IMR-90 (cell line): ENCODE results near the gene FSIP1. TPM values are rescaled to one million over a fixed set of nuclear protein-coding genes. Genes with fewer than 3 reads are reported as not detected.

Experiments
- ATAC-seq: fragments of 200-7000 bp; cut with Tn5 transposase; 2 replicates; pipeline ENCODE4 v1.9.1; 2020; ENCODE audit warnings: low read depth, mild to moderate bottlenecking, moderate library complexity
- BruUV-seq: library from RNA; stranded (reverse); fragments of 400-500 nt; replicated peaks from 2 replicates; lab custom pipeline; 2021; lab: Mats Ljungman, UMichigan
- CTCF ChIA-PET: fragments of 300-600 bp; formaldehyde crosslinking; extraction: SDS; loops from one replicate; lab custom pipeline; 2021; ENCODE audit warnings: antibody characterized with exemption; lab: Yijun Ruan, JAX
- POLR2A ChIA-PET: fragments of 300-600 bp; sonication (Branson Sonifier 250); formaldehyde crosslinking; loops from one replicate; lab custom pipeline; 2022; ENCODE audit warnings: antibody characterized with exemption; ENCODE audit not compliant: unreplicated experiment; lab: Charles Lee
- DNase-seq: peaks from one replicate; pipeline ENCODE4 v3.0.0; 2013
- H2AFZ ChIP-seq: replicated peaks from 2 replicates; pipeline ENCODE3; 2013; ENCODE audit warnings: low read length, mild to moderate bottlenecking; ENCODE audit not compliant: poor library complexity
- H2AK5ac ChIP-seq: 2 replicates; pipeline ENCODE4 v1.6.1; 2013; ENCODE audit warnings: low read depth, low read length, inconsistent platforms
- H2AK9ac ChIP-seq: replicated peaks from 2 replicates; pipeline ENCODE3; 2013; ENCODE audit warnings: mild to moderate bottlenecking, low read depth, low read length, moderate library complexity; ENCODE audit not compliant: poor library complexity
- H2BK120ac ChIP-seq: 2 replicates; pipeline ENCODE4 v1.6.1; 2013; ENCODE audit warnings: low read depth, low read length, inconsistent platforms
- H2BK15ac ChIP-seq: 3 replicates; pipeline ENCODE4 v1.6.1; 2013; ENCODE audit warnings: low read depth, low read length, inconsistent platforms
- H2BK20ac ChIP-seq: 2 replicates; pipeline ENCODE4 v1.6.1; 2013; ENCODE audit warnings: low read depth, mild to moderate bottlenecking, inconsistent platforms, low read length, moderate library complexity
- H2BK5ac ChIP-seq: 2 replicates; pipeline ENCODE4 v1.6.1; 2013; ENCODE audit warnings: mild to moderate bottlenecking, low read depth, low read length, inconsistent platforms; ENCODE audit not compliant: poor library complexity, severe bottlenecking
- H3K14ac ChIP-seq: replicated peaks from 2 replicates; pipeline ENCODE4 v1.6.1; 2013; ENCODE audit warnings: low read depth, low read length, inconsistent platforms
- H3K18ac ChIP-seq: 2 replicates; pipeline ENCODE4 v1.6.1; 2013; ENCODE audit warnings: low read depth, low read length, control low read depth
- H3K23ac ChIP-seq: 2 replicates; pipeline ENCODE4 v1.6.1; 2013; ENCODE audit warnings: low read depth, low read length, inconsistent platforms
- H3K27ac ChIP-seq: 2 replicates; pipeline ENCODE4 v1.5.1; 2013; ENCODE audit warnings: mild to moderate bottlenecking, control low read depth, low read length; ENCODE audit not compliant: insufficient read depth
- H3K27me3 ChIP-seq: 2 replicates; pipeline ENCODE4 v1.6.1; 2013; ENCODE audit warnings: low read length; ENCODE audit not compliant: control insufficient read depth, insufficient read depth
- H3K36me3 ChIP-seq: 2 replicates; pipeline ENCODE4 v1.6.1; 2013; ENCODE audit warnings: low read length, mixed read lengths; ENCODE audit not compliant: control insufficient read depth, insufficient read depth
- H3K4ac ChIP-seq: 2 replicates; pipeline ENCODE4 v1.6.1; 2013; ENCODE audit warnings: low read depth, low read length, inconsistent platforms
- H3K4me1 ChIP-seq: 2 replicates; pipeline ENCODE4 v1.6.1; 2013; ENCODE audit warnings: low read length, mixed read lengths; ENCODE audit not compliant: control insufficient read depth, insufficient read depth
- H3K4me2 ChIP-seq: 2 replicates; pipeline ENCODE4 v1.6.1; 2013; ENCODE audit warnings: low read depth, mild to moderate bottlenecking, control low read depth, low read length, moderate library complexity
- H3K4me3 ChIP-seq: 2 replicates; pipeline ENCODE4 v1.5.1; 2013; ENCODE audit warnings: low read depth, mild to moderate bottlenecking, control low read depth, low read length, moderate library complexity; ENCODE audit not compliant: insufficient read depth
- H3K56ac ChIP-seq: 2 replicates; pipeline ENCODE4 v1.6.1; 2013; ENCODE audit warnings: low read length, inconsistent platforms; ENCODE audit not compliant: insufficient read depth; ENCODE audit errors: extremely low read depth
- H3K79me1 ChIP-seq, 2 experiments: 2 replicates each; pipeline ENCODE4 v1.6.1; 2013; ENCODE audit warnings: low read length in 2 of 2, inconsistent platforms in 1 of 2, low read depth in 1 of 2
- H3K9ac ChIP-seq: 2 replicates; pipeline ENCODE4 v1.6.1; 2013; ENCODE audit warnings: low read depth, low read length, control low read depth
- H3K9me1 ChIP-seq: 2 replicates; pipeline ENCODE4 v1.6.1; 2013; ENCODE audit warnings: low read length, inconsistent platforms; ENCODE audit not compliant: insufficient read depth
- H3K9me3 ChIP-seq: 2 replicates; pipeline ENCODE4 v1.6.1; 2013; ENCODE audit warnings: low read length; ENCODE audit not compliant: control insufficient read depth, insufficient read depth
- H4K20me1 ChIP-seq: 2 replicates; pipeline ENCODE4 v1.6.1; 2013; ENCODE audit warnings: low read length, inconsistent platforms; ENCODE audit not compliant: insufficient read depth
- H4K5ac ChIP-seq: 2 replicates; pipeline ENCODE4 v1.6.1; 2013; ENCODE audit warnings: mild to moderate bottlenecking, low read depth, low read length, control low read depth
- H4K8ac ChIP-seq, 2 experiments: 2 replicates each; pipeline ENCODE4 v1.6.1; 2013; ENCODE audit warnings: low read depth in 2 of 2, low read length in 2 of 2, control low read depth in 1 of 2, inconsistent platforms in 1 of 2
- H4K91ac ChIP-seq: 2 replicates; pipeline ENCODE4 v1.6.1; 2013; ENCODE audit warnings: low read depth, low read length, inconsistent platforms; ENCODE audit not compliant: insufficient read depth
- BHLHE40 ChIP-seq: fragments of 150-350 bp; IDR thresholded peaks from 2 replicates; pipeline ENCODE4 v1.6.1; 2016; ENCODE audit warnings: mild to moderate bottlenecking, low read depth, low read length
- CEBPB ChIP-seq: IDR thresholded peaks from 2 replicates; pipeline ENCODE4 v1.6.1; 2012; ENCODE audit warnings: low read depth, low read length, improper control_type of control experiment
- CHD1 ChIP-seq: IDR thresholded peaks from 2 replicates; pipeline ENCODE4 v1.6.1; 2012; ENCODE audit warnings: low read depth, low read length, improper control_type of control experiment
- ELK1 ChIP-seq: fragments of 150-350 bp; IDR thresholded peaks from 2 replicates; pipeline ENCODE4 v1.6.1; 2016; ENCODE audit warnings: low read depth, mild to moderate bottlenecking, low read length, moderate library complexity, borderline replicate concordance
- FOS ChIP-seq: fragments of 150-350 bp; IDR thresholded peaks from 2 replicates; pipeline ENCODE4 v1.6.1; 2016; ENCODE audit warnings: low read depth, low read length
- MAFK ChIP-seq: IDR thresholded peaks from 2 replicates; pipeline ENCODE4 v1.6.1; 2012; ENCODE audit warnings: low read depth, low read length, improper control_type of control experiment
- MXI1 ChIP-seq: IDR thresholded peaks from 2 replicates; pipeline ENCODE4 v1.6.1; 2012; ENCODE audit warnings: low read depth, mild to moderate bottlenecking, low read length, moderate library complexity, borderline replicate concordance
- NFE2L2 ChIP-seq: fragments of 150-350 bp; IDR thresholded peaks from 2 replicates; pipeline ENCODE4 v1.6.1; 2016; ENCODE audit warnings: low read depth, mild to moderate bottlenecking, low read length
- POLR2A ChIP-seq: IDR thresholded peaks from 2 replicates; pipeline ENCODE4 v1.6.1; 2012; ENCODE audit warnings: mild to moderate bottlenecking, low read depth, low read length
- RAD21 ChIP-seq: IDR thresholded peaks from 2 replicates; pipeline ENCODE4 v1.6.1; 2012; ENCODE audit warnings: low read length, improper control_type of control experiment
- RFX5 ChIP-seq: IDR thresholded peaks from 2 replicates; pipeline ENCODE4 v1.8.0; 2012; ENCODE audit warnings: low read depth, mild to moderate bottlenecking, low read length, moderate library complexity
- dilution Hi-C: fragments of 300-500 bp; cut with HindIII; formaldehyde crosslinking; loops from one replicate; pipeline ENCODE4 v1.14.3; 2018; ENCODE audit warnings: low sequenced_read_pairs; ENCODE audit not compliant: unreplicated experiment
- in situ Hi-C: fragments of 300-500 bp; cut with MboI; formaldehyde crosslinking; loops from 3 replicates; pipeline ENCODE4 v1.14.3; 2019; ENCODE audit warnings: low sequenced_read_pairs, inconsistent platforms, mixed read lengths
- intact Hi-C: fragments of 100-400 bp; cut with micrococcal nuclease; formaldehyde crosslinking; loops from 2 replicates; pipeline ENCODE4 v1.10.0; 2022
- polyA plus RNA-seq, 3 experiments: library from polyadenylated mRNA; depleted of rRNA; stranded (reverse); fragments of >200 nt; gene quantifications; 2 replicates each; pipeline ENCODE4 v1.2.3, GENCODE V29; 2012; ENCODE audit warnings: low replicate concordance in 1 of 3
- total RNA-seq: library from RNA; depleted of rRNA; stranded (reverse); fragments of >200 nt; gene quantifications from 2 replicates; pipeline ENCODE4 v1.2.3, GENCODE V29; 2012
- TF ChIP-seq, protein P1 (sequence below): fragments of 150-350 bp; IDR thresholded peaks from 2 replicates; pipeline ENCODE4 v1.6.1; 2017; ENCODE audit warnings: mild to moderate bottlenecking, antibody characterized with exemption, low read length, low read depth
- TF ChIP-seq, protein P2 (sequence below): conservative IDR thresholded peaks from 2 replicates; pipeline ENCODE4 v1.5.1; 2012; ENCODE audit warnings: mild to moderate bottlenecking, low read depth, low read length, improper control_type of control experiment

The FSIP1 gene
- total and polyA plus RNA-seq, 2 of the 4 experiments (the other 2 are of a cell fraction): 0.10 to 0.18 TPM

- Histone ChIP-seq H3K79me1 (no peaks in the 10 kb centered on the region), H2BK120ac (no peak overlapping the region), H3K56ac (no peak overlapping the region), H2BK5ac (no peak overlapping the region), H4K91ac (no peak overlapping the region), H3K18ac (no peak overlapping the region), H3K14ac (no peak overlapping the region), H3K9ac (no peak overlapping the region), H3K27me3 (no peaks in the 10 kb centered on the region), H3K4ac (no peak overlapping the region), H2AK9ac (no peak overlapping the region), H3K4me2 (no peak overlapping the region), H3K4me3 (no peak overlapping the region), H3K27ac (no peak overlapping the region), H4K5ac (no peak overlapping the region), H3K9me3 (peaks cover 14% of the 10 kb centered on the region), H2AK5ac (no peak overlapping the region), H4K8ac (no peak overlapping the region), H3K9me1 (0 out of 2 replicates have a peak, but pooled peaks cover 3% of the 10 kb centered on the region), H2BK15ac (no peak overlapping the region), H4K20me1 (no peaks in the 10 kb centered on the region), H2BK20ac (no peak overlapping the region), H3K4me1 (no peaks in the 10 kb centered on the region), H3K23ac (no peak overlapping the region), H2AFZ (no peak overlapping the region), H3K36me3 (no peaks in the 10 kb centered on the region)
- POLR2A ChIA-PET: no interaction called here
- in situ Hi-C loops: no loop called here
- intact Hi-C loops: no loop called here
- ATAC-seq: no peak
- no peak for DNase-seq
- CTCF ChIA-PET: interaction anchor here (0.6 kb wide), 1 partner anchor 453 kb away, joined by 4 read pairs; no protein-coding TSS in a partner anchor
- dilution Hi-C loops: no loop called here
- no TSS peak for BruUV-seq
- TF ChIP-seq MXI1 (no peak), RFX5 (no peak), POLR2A (no peak), CEBPB (no peak), NFE2L2 (no peak), FOS (no peak), RAD21 (no peak), MAFK (no peak), ELK1 (no peak), CHD1 (no peak), BHLHE40 (no peak)
- TF ChIP-seq, protein P1, sequence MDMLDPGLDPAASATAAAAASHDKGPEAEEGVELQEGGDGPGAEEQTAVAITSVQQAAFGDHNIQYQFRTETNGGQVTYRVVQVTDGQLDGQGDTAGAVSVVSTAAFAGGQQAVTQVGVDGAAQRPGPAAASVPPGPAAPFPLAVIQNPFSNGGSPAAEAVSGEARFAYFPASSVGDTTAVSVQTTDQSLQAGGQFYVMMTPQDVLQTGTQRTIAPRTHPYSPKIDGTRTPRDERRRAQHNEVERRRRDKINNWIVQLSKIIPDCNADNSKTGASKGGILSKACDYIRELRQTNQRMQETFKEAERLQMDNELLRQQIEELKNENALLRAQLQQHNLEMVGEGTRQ: no peak
- TF ChIP-seq, protein P2, sequence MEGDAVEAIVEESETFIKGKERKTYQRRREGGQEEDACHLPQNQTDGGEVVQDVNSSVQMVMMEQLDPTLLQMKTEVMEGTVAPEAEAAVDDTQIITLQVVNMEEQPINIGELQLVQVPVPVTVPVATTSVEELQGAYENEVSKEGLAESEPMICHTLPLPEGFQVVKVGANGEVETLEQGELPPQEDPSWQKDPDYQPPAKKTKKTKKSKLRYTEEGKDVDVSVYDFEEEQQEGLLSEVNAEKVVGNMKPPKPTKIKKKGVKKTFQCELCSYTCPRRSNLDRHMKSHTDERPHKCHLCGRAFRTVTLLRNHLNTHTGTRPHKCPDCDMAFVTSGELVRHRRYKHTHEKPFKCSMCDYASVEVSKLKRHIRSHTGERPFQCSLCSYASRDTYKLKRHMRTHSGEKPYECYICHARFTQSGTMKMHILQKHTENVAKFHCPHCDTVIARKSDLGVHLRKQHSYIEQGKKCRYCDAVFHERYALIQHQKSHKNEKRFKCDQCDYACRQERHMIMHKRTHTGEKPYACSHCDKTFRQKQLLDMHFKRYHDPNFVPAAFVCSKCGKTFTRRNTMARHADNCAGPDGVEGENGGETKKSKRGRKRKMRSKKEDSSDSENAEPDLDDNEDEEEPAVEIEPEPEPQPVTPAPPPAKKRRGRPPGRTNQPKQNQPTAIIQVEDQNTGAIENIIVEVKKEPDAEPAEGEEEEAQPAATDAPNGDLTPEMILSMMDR: no peak
These were observed 172.0 kb downstream of the FSIP1 start for GRCh38 chr15:39610665-39611064.
